Measurements from ENCODE around the gene P2RY4.
"Not testable (repeated sequence)": the region's sequence is repeated elsewhere in the genome, so short reads cannot be mapped to it uniquely, and the experiment has no call there.

Gene P2RY4

DNA sequence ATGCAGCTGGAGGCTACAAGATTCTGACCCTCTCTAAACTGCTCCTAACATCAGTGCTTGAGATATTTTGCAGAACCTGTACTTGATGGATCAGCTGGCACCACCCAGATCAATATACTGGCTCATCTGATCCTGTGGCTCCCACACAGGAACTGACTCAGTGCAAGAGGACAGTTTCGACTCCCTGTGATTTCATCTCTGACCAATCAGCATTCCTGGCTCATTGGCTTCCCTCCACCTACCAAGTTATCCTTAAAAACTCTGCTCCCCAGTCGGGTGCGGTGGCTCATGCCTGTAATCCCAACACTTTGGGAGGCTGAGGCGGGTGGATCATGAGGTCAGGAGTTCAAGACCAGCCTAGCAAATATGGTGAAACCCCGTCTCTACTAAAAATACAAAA is 16.4 kb downstream of the P2RY4 start:
- not testable (repeated sequence) for DNase-seq (ENCODE audit: low read depth in 2 of 2)

DNA sequence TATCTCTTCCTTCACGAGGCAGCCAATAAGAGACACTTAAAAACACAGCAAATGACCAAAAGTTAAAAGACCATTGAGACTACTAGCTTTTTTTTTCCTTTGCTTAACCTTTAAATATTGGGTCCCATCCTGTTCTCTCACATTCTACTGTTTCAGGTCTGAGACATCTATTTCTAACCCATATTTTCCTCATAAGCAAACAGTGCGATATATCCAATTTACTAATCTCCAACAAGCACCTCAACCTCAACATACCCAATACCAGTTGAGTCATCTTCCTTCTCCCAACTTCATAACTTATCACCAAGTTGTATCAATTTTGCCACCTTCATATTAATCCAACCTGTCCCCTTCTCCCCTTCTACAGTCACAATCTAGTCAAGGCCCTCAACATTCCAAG is 18.5 kb downstream of the P2RY4 start:
- DNase-seq (ENCODE audit: low read depth in 2 of 2) = no peak

DNA sequence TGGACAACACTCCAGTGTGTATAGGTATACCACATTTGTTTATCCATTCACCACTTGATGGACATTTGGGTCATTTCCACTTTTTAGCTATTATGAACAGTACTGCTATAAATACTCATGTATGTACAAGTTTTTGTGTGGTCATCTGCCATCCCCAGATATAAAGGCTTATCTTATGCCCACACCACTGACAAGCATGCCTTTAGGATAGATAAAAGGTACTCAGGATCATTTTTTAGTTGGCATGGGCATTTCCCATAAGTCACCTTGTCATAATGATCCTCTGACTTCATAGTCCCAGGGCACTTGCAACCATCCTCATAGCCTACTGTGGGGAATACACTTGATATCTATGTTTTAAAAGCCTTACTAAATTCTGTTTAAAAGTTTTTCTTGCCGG is 19.3 kb downstream of the P2RY4 start:
- no peak for DNase-seq (ENCODE audit: low read depth in 2 of 2)

DNA sequence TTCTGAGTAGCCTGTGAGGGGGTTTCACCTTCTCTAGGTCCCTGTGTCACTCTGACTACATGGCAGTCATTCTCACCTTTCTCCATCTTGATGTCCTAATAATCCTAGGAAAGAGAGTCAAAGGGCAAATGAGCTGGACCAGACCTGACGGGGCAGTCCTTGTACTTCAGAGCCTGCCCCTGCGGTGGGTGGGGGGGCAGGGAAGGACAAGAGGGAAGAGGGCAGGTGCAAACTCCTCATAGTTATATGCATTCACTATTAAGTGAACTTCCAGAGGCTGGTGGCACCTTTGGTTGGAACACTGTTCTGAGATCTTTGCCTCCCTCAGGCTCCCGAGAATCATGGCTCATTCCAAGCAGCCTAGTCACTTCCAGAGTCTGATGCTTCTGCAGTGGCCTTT is 25.6 kb downstream of the P2RY4 start, which contains the start of gene AWAT1:
Gene AWAT1, plus strand, starts transcription at position 301 of the 400 bp plus-strand sequence. Its CDS starts 41 bp downstream, at position 342.
- no peak for DNase-seq (ENCODE audit: low read depth in 2 of 2)

DNA sequence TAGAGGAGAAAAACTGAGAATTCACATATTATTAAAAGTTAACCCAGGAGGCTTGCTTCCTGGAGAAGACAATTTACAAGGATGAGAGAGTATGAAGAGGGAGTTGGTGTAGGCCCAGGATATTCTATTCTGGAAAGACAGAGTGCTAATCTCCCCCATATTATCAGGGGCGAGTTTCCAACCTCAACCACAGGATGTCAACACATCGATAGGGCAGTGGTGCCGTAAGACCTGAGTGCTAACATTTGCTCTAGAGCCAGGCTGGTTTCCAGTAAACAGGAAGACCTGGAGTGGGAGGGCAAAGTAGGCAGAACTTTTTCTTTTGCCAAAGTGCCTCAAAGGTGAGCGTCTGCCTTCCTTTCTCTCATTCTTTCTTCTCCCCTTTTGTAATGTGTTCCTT is 28.3 kb downstream of the P2RY4 start:
- DNase-seq (ENCODE audit: low read depth in 2 of 2) = no peak

DNA sequence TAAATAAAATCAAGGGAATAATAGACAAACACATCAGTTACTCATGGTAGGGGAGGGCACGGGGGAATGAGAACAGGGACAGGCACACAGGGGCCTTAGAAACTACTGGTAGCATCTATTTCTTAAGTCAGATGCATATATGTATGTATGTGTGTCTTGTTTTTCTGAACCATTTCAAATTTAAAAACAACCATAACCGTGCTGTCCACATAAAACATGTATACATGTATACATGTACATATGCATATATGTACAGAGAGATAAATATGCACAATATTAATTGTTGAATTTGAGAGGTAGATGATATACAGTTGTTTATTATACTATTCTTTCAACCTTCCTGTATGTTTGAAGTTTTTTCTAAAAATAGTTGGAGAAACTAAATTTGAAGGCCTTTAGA is 33.3 kb downstream of the P2RY4 start:
- no peak for DNase-seq (ENCODE audit: low read depth in 2 of 2)

DNA sequence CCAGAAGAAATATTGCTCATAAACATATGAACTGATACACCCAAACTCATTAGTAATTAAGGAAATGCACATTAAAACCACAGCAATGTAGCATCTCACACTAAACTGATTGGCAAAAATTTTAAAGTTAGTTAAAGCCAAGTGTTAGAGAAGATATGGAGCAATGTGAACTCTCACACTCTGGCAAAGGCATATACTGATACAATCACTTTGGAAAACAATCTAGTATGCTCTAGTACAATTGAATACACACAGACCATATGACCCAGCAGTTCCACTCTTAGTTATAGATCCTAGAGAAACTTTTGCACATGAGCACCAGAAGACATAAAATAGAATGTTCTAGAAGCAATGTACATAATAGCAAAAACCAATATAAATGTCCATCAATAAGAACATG is 34.0 kb downstream of the P2RY4 start:
- DNase-seq (ENCODE audit: low read depth in 2 of 2) = no peak

DNA sequence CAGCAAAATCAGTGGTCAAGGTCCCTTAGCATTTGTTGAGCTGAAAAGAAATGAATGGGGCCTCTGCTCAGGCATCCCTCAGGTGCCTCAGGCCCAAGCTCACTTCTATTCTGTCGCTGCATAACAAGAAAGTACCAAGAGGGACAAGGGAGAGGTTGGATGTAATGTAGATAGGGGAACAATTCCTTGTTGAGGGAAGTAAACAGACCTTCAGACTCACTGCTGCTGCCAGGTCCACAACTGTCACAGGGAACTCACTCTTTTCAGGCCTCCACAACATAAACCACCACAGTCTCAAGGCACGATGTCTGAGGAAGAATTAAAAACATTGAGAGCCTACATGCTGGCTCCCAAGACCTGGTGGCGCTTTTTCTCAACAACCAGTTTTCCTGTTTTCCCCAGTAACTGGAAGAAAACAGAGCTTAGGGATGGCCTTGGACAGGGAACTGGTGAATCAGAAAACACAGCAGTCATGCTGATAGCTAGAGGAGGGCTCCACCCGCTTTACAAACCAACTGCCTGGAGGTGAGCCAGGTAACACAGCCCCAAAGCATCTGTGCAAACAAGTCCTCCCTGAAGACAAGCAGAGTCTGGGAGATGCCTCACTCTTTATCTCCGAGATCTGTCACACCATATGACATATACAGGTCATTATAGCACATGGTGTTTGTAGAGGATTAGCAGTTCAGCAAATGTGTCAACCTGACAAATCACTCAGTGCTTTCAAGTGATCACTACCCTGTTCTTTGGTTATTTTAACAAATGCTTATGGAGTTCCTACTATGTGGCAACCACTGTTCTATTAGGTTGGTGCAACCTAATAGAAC is 39.9 kb downstream of the P2RY4 start:
- no peak for DNase-seq (ENCODE audit: low read depth in 2 of 2)

DNA sequence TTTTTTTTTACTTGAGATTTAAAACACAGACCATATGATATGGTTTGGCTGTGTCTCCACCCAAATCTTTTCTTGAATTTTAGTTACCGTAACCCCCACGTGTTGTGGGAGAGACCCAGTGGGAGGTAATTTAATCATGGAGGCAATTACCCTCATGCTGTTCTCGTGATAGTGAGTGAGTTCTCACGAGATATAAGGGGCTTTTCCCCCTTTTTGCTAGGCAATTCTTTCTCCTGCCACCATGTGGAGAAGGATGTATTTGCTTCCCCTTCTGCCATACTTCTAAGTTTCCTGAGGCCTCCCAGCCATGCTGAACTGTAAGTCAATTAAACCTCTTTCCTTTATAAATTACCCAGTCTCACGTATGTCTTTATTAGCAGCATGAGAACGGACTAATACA is 50.4 kb downstream of the P2RY4 start:
- not testable (repeated sequence) for DNase-seq (ENCODE audit: low read depth in 2 of 2)

DNA sequence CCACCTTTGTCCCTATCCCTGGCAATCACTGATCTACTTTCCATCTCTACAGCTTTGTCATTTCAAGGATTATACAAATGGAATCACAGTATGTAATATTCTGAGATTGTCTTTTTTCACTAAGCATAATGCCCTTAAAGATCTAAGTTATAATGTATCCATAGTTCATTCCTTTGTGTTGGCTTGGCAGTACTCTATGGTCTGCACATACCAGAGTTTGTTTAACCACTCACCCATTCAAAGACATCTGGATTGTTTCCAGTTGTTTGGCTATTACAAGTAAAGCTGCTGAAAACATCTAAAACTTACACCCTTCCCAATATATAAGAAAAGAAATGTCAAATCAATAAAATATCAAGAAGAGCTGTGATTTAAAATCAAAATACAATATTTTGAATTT is 51.5 kb downstream of the P2RY4 start:
- DNase-seq (ENCODE audit: low read depth in 2 of 2) = no peak
